HepG2 (cell line): ENCODE results near the gene UBE2S. TPM values are rescaled to one million over a fixed set of nuclear protein-coding genes. Genes with fewer than 3 reads are reported as not detected.
A peak's percentile ranks its signal among the peaks of the same experiment; 100 is the strongest.

Experiments used
- ATAC-seq: fragments of 200-7000 bp; cut with Tn5 transposase; 3 replicates; pipeline ENCODE4 v1.9.1; 2020; ENCODE audit warnings: mild to moderate bottlenecking, moderate library complexity
- BruUV-seq: library from RNA; stranded (reverse); fragments of 400-500 nt; replicated peaks from 2 replicates; lab custom pipeline; 2021; lab: Mats Ljungman, UMichigan
- CTCF ChIA-PET: fragments of 300-600 bp; formaldehyde crosslinking; extraction: SDS; loops from one replicate; lab custom pipeline; 2021; ENCODE audit warnings: low total read pairs, inconsistent platforms, low intra/inter-chr PET ratio; lab: Yijun Ruan, JAX
- POLR2A ChIA-PET: fragments of 350-600 bp; sonication (Branson Sonifier 250); formaldehyde crosslinking; loops from one replicate; lab custom pipeline; 2020; ENCODE audit warnings: antibody characterized with exemption, inconsistent platforms; lab: Yijun Ruan, JAX
- DNase-seq: peaks from one replicate; pipeline ENCODE4 v3.0.0-alpha.2; 2015; ENCODE audit warnings: low spot score
- FAIRE-seq: peaks from 3 replicates; lab custom pipeline; 2011; peaks lifted over from hg19 to GRCh38; lab: Jason Lieb, UNC
- H2AFZ ChIP-seq: one replicate; pipeline ENCODE4 v1.6.1; 2011; ENCODE audit warnings: low read length, inconsistent platforms
- H3K27ac ChIP-seq: fragments of 300-600 bp; 3 replicates; pipeline ENCODE4 v1.8.0; 2011; ENCODE audit warnings: mixed run types, mild to moderate bottlenecking, mixed read lengths, low read length, inconsistent platforms; ENCODE audit not compliant: insufficient read depth; ENCODE audit errors: extremely low read length
- H3K27me3 ChIP-seq, 2 experiments: fragments of 200-600 bp in 1 of 2; 2 replicates in 1 of 2; 3 replicates in 1 of 2; pipeline versions ENCODE4 v1.6.0 to v1.8.0; 2011; ENCODE audit warnings: low read length in 2 of 2, mild to moderate bottlenecking in 2 of 2, moderate library complexity in 2 of 2, inconsistent platforms in 1 of 2; ENCODE audit not compliant: insufficient read depth in 2 of 2, control insufficient read depth in 1 of 2
- H3K36me3 ChIP-seq, 2 experiments: fragments of 200-600 bp in 1 of 2; replicated peaks in 1 of 2; 2 replicates in 1 of 2; 3 replicates in 1 of 2; pipeline versions ENCODE4 v1.5.1 to v1.8.0; 2011; ENCODE audit warnings: low read length in 2 of 2, inconsistent platforms in 1 of 2; ENCODE audit not compliant: insufficient read depth in 2 of 2, control insufficient read depth in 1 of 2
- H3K4me1 ChIP-seq: 2 replicates; pipeline ENCODE4 v1.5.1; 2012; ENCODE audit warnings: low read length, inconsistent platforms; ENCODE audit not compliant: insufficient read depth
- H3K4me2 ChIP-seq: 2 replicates; pipeline ENCODE4 v1.6.0; 2011; ENCODE audit warnings: low read depth, low read length, inconsistent platforms
- H3K4me3 ChIP-seq, 3 experiments: fragments of 200-600 bp in 1 of 3; sonication (generic), shearing (Covaris generic) in 1 of 3; replicated peaks in 1 of 3; 2 replicates each; pipeline ENCODE4 v1.5.1; 2011 to 2016; ENCODE audit warnings: low read length in 3 of 3, inconsistent platforms in 2 of 3, low read depth in 2 of 3, mild to moderate bottlenecking in 2 of 3, control low read depth in 1 of 3, mixed read lengths in 1 of 3; ENCODE audit not compliant: insufficient read depth in 1 of 3
- H3K79me2 ChIP-seq: one replicate; pipeline ENCODE4 v1.6.1; 2011; ENCODE audit warnings: low read length, inconsistent platforms; ENCODE audit not compliant: insufficient read depth
- H3K9ac ChIP-seq: 2 replicates; pipeline ENCODE4 v1.6.0; 2011; ENCODE audit warnings: mild to moderate bottlenecking, low read depth, low read length, inconsistent platforms; ENCODE audit not compliant: insufficient read depth
- H3K9me3 ChIP-seq: 2 replicates; pipeline ENCODE4 v1.5.1; 2012; ENCODE audit warnings: mild to moderate bottlenecking, low read length
- H4K20me1 ChIP-seq: 2 replicates; pipeline ENCODE4 v1.6.0; 2011; ENCODE audit warnings: inconsistent platforms, mild to moderate bottlenecking, low read length, moderate library complexity; ENCODE audit not compliant: insufficient read depth
- SPEN ChIP-seq: sonication (generic); formaldehyde crosslinking; IDR thresholded peaks from 2 replicates; pipeline ENCODE4 v1.5.1; 2020; ENCODE audit warnings: low read depth, mild to moderate bottlenecking, missing genetic modification reagents
- WGBS: methylation state at CpG from one replicate; pipeline ENCODE4 v1.1.6; 2017; ENCODE audit warnings: low lambda C conversion rate; 5-methylcytosine and 5-hydroxymethylcytosine counted together
- in situ Hi-C: cut with HindIII; loops from 2 replicates; pipeline ENCODE4 v1.10.0; 2017; ENCODE audit warnings: low pct_unique_long_range_greater_than_20kb; ENCODE audit not compliant: extremely low pct_ligation_motif_present
- intact Hi-C: fragments of 100-400 bp; cut with micrococcal nuclease; formaldehyde crosslinking; loops from one replicate; pipeline ENCODE4 v1.10.0; 2022; ENCODE audit not compliant: unreplicated experiment
- polyA plus RNA-seq, 8 experiments: library from polyadenylated mRNA; depleted of rRNA in 3 of 8; stranded (reverse) in 7 of 8; unstranded in 1 of 8; fragments of >200 nt; fragmentation: Illumina TruSeq in 4 of 8; extraction: Trizol in 4 of 8; gene quantifications; 2 replicates each; pipeline versions ENCODE4 v1.2.1 to v1.2.3, GENCODE V29; 2011 to 2016; ENCODE audit warnings: low read depth in 4 of 8, missing spikeins in 1 of 8, mixed read lengths in 1 of 8; ENCODE audit not compliant: insufficient read depth in 1 of 8
- total RNA-seq, 5 experiments: library from RNA; depleted of rRNA; stranded (reverse); fragments of >200 nt; fragmentation: Illumina TruSeq; extraction: Trizol; gene quantifications; 2 replicates each; pipeline ENCODE4 v1.2.3, GENCODE V29; 2016; ENCODE audit warnings: low read depth in 1 of 5
- TF ChIP-seq, protein P1 (sequence below): sonication (generic); formaldehyde crosslinking; IDR thresholded peaks from 2 replicates; pipeline ENCODE4 v1.9.0; 2022; ENCODE audit warnings: low read depth, missing genetic modification reagents
- TF ChIP-seq, protein P2 (sequence below): sonication (generic); formaldehyde crosslinking; IDR thresholded peaks from 2 replicates; pipeline ENCODE4 v1.4.0; 2020; ENCODE audit warnings: missing genetic modification reagents, borderline replicate concordance

UBE2S gene
- total and polyA plus RNA-seq, 2 of the 13 experiments (the other 11 are each of a cell fraction or from before 2014, with no cell fraction given), result 32.2 to 39.3 TPM

DNA sequence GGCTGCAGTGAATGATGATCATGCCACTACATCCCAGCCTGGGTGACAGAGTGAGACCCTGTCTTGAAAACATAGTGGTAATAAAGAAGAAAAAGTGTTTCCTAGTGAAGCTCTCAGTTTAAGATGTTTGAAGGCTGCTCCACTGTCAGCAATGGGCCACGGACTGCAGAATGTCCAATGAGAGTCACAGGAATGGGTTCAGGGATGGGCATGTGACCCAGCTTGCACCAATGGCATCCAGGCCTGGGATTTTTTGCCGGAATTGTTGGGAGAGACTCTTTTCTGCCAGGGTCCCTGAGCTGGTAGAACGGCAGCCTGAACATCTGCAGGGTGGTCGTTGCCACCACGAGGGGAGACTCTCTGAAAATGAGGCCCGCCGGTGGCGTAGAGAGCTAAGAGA is 29.3 kb upstream of the UBE2S start:
- in situ Hi-C loops, result no loop called here
- ATAC-seq (no peak), DNase-seq (no peak), FAIRE-seq (no peak)
- intact Hi-C loops, result no loop called here
- Histone ChIP-seq H3K27me3 (peaks cover 4 to 19% of the 10 kb centered on the region in 2 experiments; a peak in 4 of 5 replicates), H2AFZ (no peak overlapping the region), H3K9me3 (no peaks in the 10 kb centered on the region), H3K36me3 (no peaks in the 10 kb centered on the region), H3K4me1 (no peaks in the 10 kb centered on the region), H3K27ac (no peak overlapping the region), H3K79me2 (no peaks in the 10 kb centered on the region), H3K4me3 (no peak overlapping the region), H3K9ac (no peak overlapping the region), H4K20me1 (peaks cover 4% of the 10 kb centered on the region; the same call in 1 of the 2 replicates), H3K4me2 (no peak overlapping the region)
- ChIA-PET CTCF (no interaction called here), POLR2A (interaction anchor here (0.7 to 1.2 kb wide), 4 partner anchors 23 to 319 kb away, joined by 3 to 8 read pairs (median 4); partner anchors contain the start of genes ISOC2 and UBE2S)
- no TSS peak for BruUV-seq
- WGBS, result 17% methylated on average over 4 of the region's 8 CpGs
- TF ChIP-seq SPEN, result 0 out of 2 replicates have a peak, but pooled peaks have one; percentile 3
- TF ChIP-seq, protein P1, sequence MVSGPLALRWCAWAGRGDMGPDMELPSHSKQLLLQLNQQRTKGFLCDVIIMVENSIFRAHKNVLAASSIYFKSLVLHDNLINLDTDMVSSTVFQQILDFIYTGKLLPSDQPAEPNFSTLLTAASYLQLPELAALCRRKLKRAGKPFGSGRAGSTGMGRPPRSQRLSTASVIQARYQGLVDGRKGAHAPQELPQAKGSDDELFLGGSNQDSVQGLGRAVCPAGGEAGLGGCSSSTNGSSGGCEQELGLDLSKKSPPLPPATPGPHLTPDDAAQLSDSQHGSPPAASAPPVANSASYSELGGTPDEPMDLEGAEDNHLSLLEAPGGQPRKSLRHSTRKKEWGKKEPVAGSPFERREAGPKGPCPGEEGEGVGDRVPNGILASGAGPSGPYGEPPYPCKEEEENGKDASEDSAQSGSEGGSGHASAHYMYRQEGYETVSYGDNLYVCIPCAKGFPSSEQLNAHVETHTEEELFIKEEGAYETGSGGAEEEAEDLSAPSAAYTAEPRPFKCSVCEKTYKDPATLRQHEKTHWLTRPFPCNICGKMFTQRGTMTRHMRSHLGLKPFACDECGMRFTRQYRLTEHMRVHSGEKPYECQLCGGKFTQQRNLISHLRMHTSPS (CRISPR knock-in tag), result no peak
- TF ChIP-seq, protein P2, sequence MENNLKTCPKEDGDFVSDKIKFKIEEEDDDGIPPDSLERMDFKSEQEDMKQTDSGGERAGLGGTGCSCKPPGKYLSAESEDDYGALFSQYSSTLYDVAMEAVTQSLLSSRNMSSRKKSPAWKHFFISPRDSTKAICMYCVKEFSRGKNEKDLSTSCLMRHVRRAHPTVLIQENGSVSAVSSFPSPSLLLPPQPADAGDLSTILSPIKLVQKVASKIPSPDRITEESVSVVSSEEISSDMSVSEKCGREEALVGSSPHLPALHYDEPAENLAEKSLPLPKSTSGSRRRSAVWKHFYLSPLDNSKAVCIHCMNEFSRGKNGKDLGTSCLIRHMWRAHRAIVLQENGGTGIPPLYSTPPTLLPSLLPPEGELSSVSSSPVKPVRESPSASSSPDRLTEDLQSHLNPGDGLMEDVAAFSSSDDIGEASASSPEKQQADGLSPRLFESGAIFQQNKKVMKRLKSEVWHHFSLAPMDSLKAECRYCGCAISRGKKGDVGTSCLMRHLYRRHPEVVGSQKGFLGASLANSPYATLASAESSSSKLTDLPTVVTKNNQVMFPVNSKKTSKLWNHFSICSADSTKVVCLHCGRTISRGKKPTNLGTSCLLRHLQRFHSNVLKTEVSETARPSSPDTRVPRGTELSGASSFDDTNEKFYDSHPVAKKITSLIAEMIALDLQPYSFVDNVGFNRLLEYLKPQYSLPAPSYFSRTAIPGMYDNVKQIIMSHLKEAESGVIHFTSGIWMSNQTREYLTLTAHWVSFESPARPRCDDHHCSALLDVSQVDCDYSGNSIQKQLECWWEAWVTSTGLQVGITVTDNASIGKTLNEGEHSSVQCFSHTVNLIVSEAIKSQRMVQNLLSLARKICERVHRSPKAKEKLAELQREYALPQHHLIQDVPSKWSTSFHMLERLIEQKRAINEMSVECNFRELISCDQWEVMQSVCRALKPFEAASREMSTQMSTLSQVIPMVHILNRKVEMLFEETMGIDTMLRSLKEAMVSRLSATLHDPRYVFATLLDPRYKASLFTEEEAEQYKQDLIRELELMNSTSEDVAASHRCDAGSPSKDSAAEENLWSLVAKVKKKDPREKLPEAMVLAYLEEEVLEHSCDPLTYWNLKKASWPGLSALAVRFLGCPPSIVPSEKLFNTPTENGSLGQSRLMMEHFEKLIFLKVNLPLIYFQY (CRISPR knock-in tag), result no peak
